Measurements from ENCODE around the gene CCDC6. TPM values are rescaled to one million over a fixed set of nuclear protein-coding genes. Genes with fewer than 3 reads are reported as not detected.

Gene CCDC6
- total and polyA plus RNA-seq, 2 of the 4 experiments (the other 2 are of a cell fraction): 21.8 to 30.8 TPM

DNA sequence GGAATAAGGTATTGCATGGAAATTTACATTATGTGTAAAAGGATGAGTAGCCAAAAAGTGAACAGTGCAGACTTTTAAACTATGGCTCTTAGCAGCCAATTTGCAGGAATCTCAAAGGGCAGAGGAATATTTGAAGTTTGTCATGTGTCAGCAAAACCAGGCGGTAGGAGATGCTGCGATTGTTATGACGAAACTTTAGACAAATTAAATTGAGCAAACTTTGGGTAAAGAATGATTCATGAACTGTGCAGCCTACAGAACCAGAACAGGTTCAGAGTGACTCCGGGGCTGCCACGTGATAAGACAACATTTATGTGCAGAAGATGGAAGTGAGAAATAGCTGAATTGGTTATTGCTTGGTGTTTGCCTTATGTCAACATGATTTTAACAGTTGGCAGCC, 39.2 kb upstream of the CCDC6 start:
- WGBS, 2 experiments (ENCODE audit: extremely low coverage in 2 of 2, insufficient read length in 1 of 2): 26% methylated on average over 4 of the region's 5 CpGs; no CpG with 5 or more reads in 1 of the 2 experiments
- in situ Hi-C loops (cut with MboI; ENCODE audit: low sequenced_read_pairs): no loop called here

More for the DNA sequence above, 39.2 kb upstream of the CCDC6 start:
- ChIA-PET CTCF (no interaction called here), POLR2A (ENCODE audit: unreplicated experiment) (no interaction called here)
- BruUV-seq (replicated peaks): no TSS peak
- no peak overlapping the region for H2BK120ac ChIP-seq (ENCODE audit: low read depth, low read length)
- no peak overlapping the region for H3K18ac ChIP-seq (ENCODE audit: low read depth, low read length)
- no peak overlapping the region for H2BK5ac ChIP-seq (ENCODE audit: low read depth, low read length, poor library complexity, severe bottlenecking)
- dilution Hi-C loops (cut with HindIII; ENCODE audit: low sequenced_read_pairs, unreplicated experiment) (no loop called here), intact Hi-C loops (cut with micrococcal nuclease) (no loop called here)
- H3K4me1 ChIP-seq (ENCODE audit: control insufficient read depth, insufficient read depth, low read length): no peaks in the 10 kb centered on the region
- no peak overlapping the region for H2BK20ac ChIP-seq (ENCODE audit: low read depth, low read length)
- ATAC-seq (ENCODE audit: low read depth) (no peak), DNase-seq (no peak)
- no peaks in the 10 kb centered on the region for H3K9me3 ChIP-seq (ENCODE audit: control insufficient read depth, insufficient read depth, low read length)
- H3K56ac ChIP-seq (ENCODE audit: extremely low read depth, insufficient read depth, low read length): no peak overlapping the region
- H3K14ac ChIP-seq (replicated peaks; ENCODE audit: low read depth, low read length): no peak overlapping the region
- H4K5ac ChIP-seq (ENCODE audit: low read depth, low read length): no peak overlapping the region
- H3K4ac ChIP-seq (ENCODE audit: low read depth, low read length): no peak overlapping the region
- H3K4me3 ChIP-seq (ENCODE audit: insufficient read depth, low read depth, low read length): no peak overlapping the region
- H4K91ac ChIP-seq (ENCODE audit: insufficient read depth, low read depth, low read length): no peak overlapping the region
- H2AFZ ChIP-seq (replicated peaks; ENCODE audit: low read length, poor library complexity): no peak overlapping the region
- no peak overlapping the region for H3K9ac ChIP-seq (ENCODE audit: low read depth, low read length)
- no peak overlapping the region for H2BK15ac ChIP-seq (ENCODE audit: low read depth, low read length)
- TF ChIP-seq MAFK (IDR thresholded peaks at IDR 0.05; ENCODE audit: low read depth, low read length) (peak; percentile 49), MXI1 (IDR thresholded peaks at IDR 0.05; ENCODE audit: borderline replicate concordance, low read depth, low read length) (no peak), MAZ (IDR thresholded peaks at IDR 0.05; ENCODE audit: borderline replicate concordance, low read depth, low read length) (no peak)
- no peaks in the 10 kb centered on the region for H3K9me1 ChIP-seq (ENCODE audit: insufficient read depth, low read length)
- H4K20me1 ChIP-seq (ENCODE audit: insufficient read depth, low read length): no peaks in the 10 kb centered on the region
- H3K4me2 ChIP-seq (ENCODE audit: low read depth, low read length): no peak overlapping the region
- H4K8ac ChIP-seq (ENCODE audit: low read depth in 2 of 2, low read length in 2 of 2): no peak overlapping the region
- H2AK5ac ChIP-seq (ENCODE audit: low read depth, low read length): no peak overlapping the region
- no peak overlapping the region for H2AK9ac ChIP-seq (replicated peaks; ENCODE audit: low read depth, low read length, poor library complexity)
- H3K36me3 ChIP-seq (ENCODE audit: control insufficient read depth, insufficient read depth, low read length): no peaks in the 10 kb centered on the region
- H3K27ac ChIP-seq (ENCODE audit: insufficient read depth, low read length): no peak overlapping the region
- H3K27me3 ChIP-seq (ENCODE audit: control insufficient read depth, insufficient read depth, low read length): no peaks in the 10 kb centered on the region
- no peaks in the 10 kb centered on the region for H3K79me1 ChIP-seq (ENCODE audit: low read depth in 1 of 2, low read length in 2 of 2)
- H3K23ac ChIP-seq (ENCODE audit: low read depth, low read length): no peak overlapping the region

Measured in IMR-90 (cell line).